Breast epithelium (tissue), 3 donors: Measurements from ENCODE around the gene CYTH3.

Experiments
- CTCF ChIP-seq, 3 donors: fragments of 450-650 bp; IDR thresholded peaks; one replicate each; pipeline ENCODE4 v1.5.1; 2016 to 2017; ENCODE audit warnings: antibody characterized with exemption in 3 of 3, mild to moderate bottlenecking in 3 of 3, moderate library complexity in 3 of 3
- POLR2A ChIP-seq: fragments of 450-650 bp; IDR thresholded peaks from one replicate; pipeline ENCODE4 v1.6.1; 2016; ENCODE audit warnings: antibody characterized with exemption, mild to moderate bottlenecking, moderate library complexity

GRCh38 chr7:6232116-6232515, 40.3 kb downstream of the CYTH3 start:
- TF ChIP-seq CTCF (IDR thresholded peaks at IDR 0.05) (no peak), POLR2A (no peak)
